GM12878 (cell line): ENCODE data around the gene PALLD. TPM values are rescaled to one million over a fixed set of nuclear protein-coding genes. Genes with fewer than 3 reads are reported as not detected.

Experiments
- ATAC-seq: fragments of 200-7000 bp; cut with Tn5 transposase; 3 replicates; pipeline ENCODE4 v1.9.1; 2020; ENCODE audit warnings: mild to moderate bottlenecking, moderate library complexity
- BruUV-seq: library from RNA; stranded (reverse); fragments of 400-500 nt; replicated peaks from 2 replicates; lab custom pipeline; 2021; lab: Mats Ljungman, UMichigan
- CTCF ChIA-PET: fragments of 300-600 bp; sonication (Branson Sonifier 250); formaldehyde crosslinking; extraction: SDS; loops from one replicate; lab custom pipeline; 2021; ENCODE audit warnings: inconsistent platforms; lab: Yijun Ruan, JAX
- POLR2A ChIA-PET: fragments of 350-600 bp; formaldehyde crosslinking; extraction: SDS; loops from one replicate; lab custom pipeline; 2021; ENCODE audit warnings: inconsistent platforms; lab: Charles Lee
- RAD21 ChIA-PET: fragments of 300-600 bp; sonication (Branson Sonifier 250); formaldehyde crosslinking; loops from one replicate; lab custom pipeline; 2023; ENCODE audit warnings: antibody characterized with exemption; ENCODE audit not compliant: unreplicated experiment; lab: Charles Lee
- SMC1A ChIA-PET: fragments of 300-600 bp; sonication (Branson Sonifier 250); formaldehyde crosslinking; loops from one replicate; lab custom pipeline; 2023; ENCODE audit not compliant: unreplicated experiment, uncharacterized antibody; lab: Charles Lee
- DNase-seq: peaks from one replicate; pipeline ENCODE4 v3.0.0-alpha.2; 2011; ENCODE audit warnings: low read depth, low spot score
- FAIRE-seq: peaks from 3 replicates; lab custom pipeline; 2011; peaks lifted over from hg19 to GRCh38; lab: Jason Lieb, UNC
- H2AFZ ChIP-seq: 2 replicates; pipeline ENCODE4 v1.6.0; 2011; ENCODE audit warnings: low read depth, low read length, control low read depth; ENCODE audit not compliant: control insufficient read depth
- H3K27ac ChIP-seq: 2 replicates; pipeline ENCODE4 v1.5.1; 2011; ENCODE audit warnings: control low read depth; ENCODE audit not compliant: control insufficient read depth, insufficient read depth
- H3K27me3 ChIP-seq, 2 experiments: replicated peaks in 1 of 2; 2 replicates each; pipeline versions ENCODE4 v1.6.0 to v1.6.1; 2011; ENCODE audit warnings: low read length in 1 of 2; ENCODE audit not compliant: control insufficient read depth in 2 of 2, insufficient read depth in 2 of 2
- H3K36me3 ChIP-seq, 2 experiments: 2 replicates each; pipeline ENCODE4 v1.5.1; 2011; ENCODE audit warnings: low read length in 1 of 2; ENCODE audit not compliant: control insufficient read depth in 2 of 2, insufficient read depth in 2 of 2
- H3K4me1 ChIP-seq: 2 replicates; pipeline ENCODE4 v1.6.1; 2011; ENCODE audit warnings: mild to moderate bottlenecking, low read length, moderate library complexity, mixed read lengths; ENCODE audit not compliant: control insufficient read depth, insufficient read depth
- H3K4me2 ChIP-seq: 2 replicates; pipeline ENCODE4 v1.6.0; 2011; ENCODE audit warnings: control low read depth; ENCODE audit not compliant: control insufficient read depth, insufficient read depth
- H3K4me3 ChIP-seq: fragments of 200-600 bp; sonication (generic); 2 replicates; pipeline ENCODE4 v1.5.1; 2016
- H3K79me2 ChIP-seq: 2 replicates; pipeline ENCODE4 v1.6.0; 2011; ENCODE audit warnings: low read length; ENCODE audit not compliant: control insufficient read depth, insufficient read depth
- H3K9ac ChIP-seq: 2 replicates; pipeline ENCODE4 v1.8.0; 2011; ENCODE audit warnings: low read length, control low read depth, mixed read lengths; ENCODE audit not compliant: control insufficient read depth, insufficient read depth
- H3K9me3 ChIP-seq: replicated peaks from 3 replicates; pipeline ENCODE4 v1.5.1; 2011; ENCODE audit warnings: mild to moderate bottlenecking, low read length; ENCODE audit not compliant: control insufficient read depth, insufficient read depth
- H4K20me1 ChIP-seq: 2 replicates; pipeline ENCODE4 v1.6.0; 2011; ENCODE audit not compliant: control insufficient read depth, insufficient read depth
- MEF2A ChIP-seq: IDR thresholded peaks from 2 replicates; pipeline ENCODE4 v1.6.1; 2011; ENCODE audit warnings: low read depth, mild to moderate bottlenecking, low read length, moderate library complexity; ENCODE audit not compliant: insufficient read depth
- MEF2B ChIP-seq: fragments of 450-650 bp; IDR thresholded peaks from 2 replicates; pipeline ENCODE4 v1.6.1; 2018; ENCODE audit warnings: mild to moderate bottlenecking, moderate library complexity; ENCODE audit not compliant: partially characterized antibody, poor library complexity, severe bottlenecking
- MTA2 ChIP-seq: fragments of 450-650 bp; IDR thresholded peaks from 2 replicates; pipeline ENCODE4 v1.6.1; 2016; ENCODE audit warnings: low read depth, mild to moderate bottlenecking, moderate library complexity
- NFIC ChIP-seq: IDR thresholded peaks from 2 replicates; pipeline ENCODE4 v1.6.1; 2012; ENCODE audit warnings: low read depth, mild to moderate bottlenecking, inconsistent platforms, low read length, moderate library complexity
- POLR2A ChIP-seq: IDR thresholded peaks from 2 replicates; pipeline ENCODE4 v1.6.1; 2011; ENCODE audit warnings: low read depth, mild to moderate bottlenecking, low read length
- REST ChIP-seq: IDR thresholded peaks from 2 replicates; pipeline ENCODE4 v1.6.1; 2012; ENCODE audit warnings: mild to moderate bottlenecking, low read depth, low read length
- STAT1 ChIP-seq: fragments of 450-650 bp; conservative IDR thresholded peaks from 2 replicates; pipeline ENCODE4 v1.6.1; 2014; ENCODE audit warnings: antibody characterized with exemption, mild to moderate bottlenecking
- WGBS: methylation state at CpG from one replicate; pipeline ENCODE4 v1.1.6; 2016; ENCODE audit warnings: low lambda C conversion rate; ENCODE audit not compliant: insufficient replicate concordance, insufficient coverage; ENCODE audit errors: missing lambda C conversion rate; 5-methylcytosine and 5-hydroxymethylcytosine counted together
- in situ Hi-C: fragments of 300-500 bp; cut with MboI; formaldehyde crosslinking; loops from 9 replicates; pipeline ENCODE4 v1.14.3; 2018; ENCODE audit warnings: mixed read lengths
- intact Hi-C: fragments of 100-400 bp; cut with micrococcal nuclease; formaldehyde crosslinking; loops from one replicate; pipeline ENCODE4 v1.14.2; 2022; ENCODE audit not compliant: unreplicated experiment
- polyA plus RNA-seq, 11 experiments: library from polyadenylated mRNA; depleted of rRNA in 4 of 11; unstranded in 6 of 11; stranded (reverse) in 5 of 11; fragments of >200 nt; fragmentation: Nextera tagmentation in 4 of 11; fragmentation: Illumina TruSeq in 1 of 11; extraction: Ambion mirVana in 4 of 11; extraction: Trizol in 1 of 11; gene quantifications; 1 replicate in 1 of 11; 2 replicates in 10 of 11; pipeline versions ENCODE4 v1.2.1 to v1.2.3, GENCODE V29; 2011 to 2016; ENCODE audit warnings: inconsistent platforms in 2 of 11, missing spikeins in 2 of 11, low read depth in 1 of 11
- total RNA-seq, 4 experiments: library from RNA; depleted of rRNA in 3 of 4; stranded (reverse); fragments of >200 nt in 3 of 4; fragmentation: Illumina TruSeq in 1 of 4; extraction: Trizol in 1 of 4; gene quantifications; 2 replicates each; pipeline versions ENCODE4 v1.2.1 to v1.2.3, GENCODE V29; 2013 to 2021

PALLD gene
- total and polyA plus RNA-seq, 10 of the 15 experiments (the other 5 are each of a cell fraction or from before 2014, with no cell fraction given): 1.0 to 7.7 (median 1.7) TPM

DNA sequence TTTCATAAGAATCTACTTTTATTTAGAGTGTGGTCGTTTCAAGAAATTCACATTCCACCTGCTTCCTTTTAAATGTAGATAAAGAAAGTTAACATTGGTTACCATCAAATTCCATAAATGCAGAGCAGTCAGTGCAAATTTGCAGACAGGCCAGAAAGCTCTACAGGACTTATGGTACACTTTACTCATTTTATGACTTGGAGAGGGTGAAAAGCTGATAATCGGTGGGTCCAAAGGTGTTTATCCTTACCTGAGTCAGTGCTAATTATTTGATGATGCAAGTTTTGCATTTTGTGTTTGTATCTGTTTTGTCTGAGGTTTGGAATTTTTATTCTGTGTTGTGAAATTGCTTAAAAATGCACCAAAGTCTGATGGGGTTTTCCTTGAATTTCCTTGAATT, 193.3 kb downstream of the PALLD start:
- Histone ChIP-seq H3K9me3 (no peaks in the 10 kb centered on the region), H3K4me1 (no peaks in the 10 kb centered on the region), H2AFZ (no peak overlapping the region), H3K79me2 (no peaks in the 10 kb centered on the region), H3K27ac (no peak overlapping the region), H3K27me3 (no peaks in the 10 kb centered on the region), H3K4me3 (no peak overlapping the region), H3K36me3 (no peaks in the 10 kb centered on the region), H3K4me2 (no peak overlapping the region), H3K9ac (no peak overlapping the region), H4K20me1 (no peaks in the 10 kb centered on the region)
- intact Hi-C loops (no loop called here), in situ Hi-C loops (no loop called here)
- WGBS: 0% methylated on average over 2 of the region's 2 CpGs
- FAIRE-seq (no peak), DNase-seq (no peak), ATAC-seq (no peak)
- ChIA-PET CTCF (interaction anchor here (0.9 to 1.1 kb wide), 2 partner anchors 18 to 233 kb away, joined by 3 to 5 read pairs; no protein-coding TSS in a partner anchor), RAD21 (no interaction called here), SMC1A (interaction anchor here (0.8 kb wide), 1 partner anchor 315 kb away, joined by 3 read pairs; no protein-coding TSS in a partner anchor), POLR2A (no interaction called here)
- BruUV-seq: no TSS peak
- TF ChIP-seq MEF2A (no peak), MEF2B (no peak), REST (no peak), MTA2 (no peak), STAT1 (no peak), POLR2A (no peak), NFIC (no peak)
